Suprapubic skin (tissue), 4 donors: ENCODE measurements around the gene BMERB1.

Experiments
- CTCF ChIP-seq, 2 donors: fragments of 200-600 bp in 1 of 2; fragments of 450-650 bp in 1 of 2; sonication (generic) in 1 of 2; IDR thresholded peaks; one replicate each; pipeline ENCODE4 v1.5.1; 2016 to 2019; ENCODE audit warnings: antibody characterized with exemption in 2 of 2, mild to moderate bottlenecking in 1 of 2, moderate library complexity in 1 of 2
- EP300 ChIP-seq: sonication (generic); formaldehyde crosslinking; IDR thresholded peaks from one replicate; pipeline ENCODE4 v1.6.1; 2017; ENCODE audit warnings: antibody characterized with exemption
- POLR2A ChIP-seq, 2 donors: fragments of 450-650 bp; IDR thresholded peaks; one replicate each; pipeline ENCODE4 v1.6.1; 2017; ENCODE audit warnings: antibody characterized with exemption in 2 of 2, mild to moderate bottlenecking in 2 of 2, moderate library complexity in 2 of 2
- POLR2AphosphoS5 ChIP-seq, 3 donors: sonication (generic); formaldehyde crosslinking; IDR thresholded peaks; one replicate each; pipeline ENCODE4 v1.6.1; 2017; ENCODE audit warnings: antibody characterized with exemption in 3 of 3

- TF ChIP-seq CTCF (IDR thresholded peaks at IDR 0.05) (no peak), POLR2AphosphoS5 (IDR thresholded peaks at IDR 0.05) (no peak), EP300 (no peak), POLR2A (IDR thresholded peaks at IDR 0.05) (no peak)
Measured at GRCh38 chr16:15567823-15568222, 133.4 kb downstream of the BMERB1 start.
